GM23338 (cell line): ENCODE data around the gene CD4. TPM values are rescaled to one million over a fixed set of nuclear protein-coding genes. Genes with fewer than 3 reads are reported as not detected.

Source experiments
- ATAC-seq: fragments of 200-7000 bp; cut with Tn5 transposase; 3 replicates; pipeline ENCODE4 v1.9.1; 2020
- DNase-seq: peaks from one replicate; pipeline ENCODE4 v3.0.0-alpha.2; 2015; ENCODE audit warnings: low spot score
- H2AFZ ChIP-seq: fragments of 200-600 bp; sonication (generic); 2 replicates; pipeline ENCODE4 v1.8.0; 2016; ENCODE audit warnings: antibody characterized with exemption, mild to moderate bottlenecking, moderate library complexity
- H3F3A ChIP-seq: fragments of 200-600 bp; sonication (generic); replicated peaks from 2 replicates; pipeline ENCODE4 v1.8.0; 2017; ENCODE audit warnings: antibody characterized with exemption, mixed run types, low read depth
- H3K27ac ChIP-seq: fragments of 200-600 bp; sonication (generic); 2 replicates; pipeline ENCODE4 v1.6.1; 2016; ENCODE audit warnings: low read depth
- H3K27me3 ChIP-seq: fragments of 200-600 bp; sonication (generic); 2 replicates; pipeline ENCODE4 v1.8.0; 2016; ENCODE audit warnings: mild to moderate bottlenecking, mixed run types, moderate library complexity; ENCODE audit not compliant: insufficient read depth
- H3K36me3 ChIP-seq: fragments of 200-600 bp; sonication (generic); 2 replicates; pipeline ENCODE4 v1.8.0; 2016; ENCODE audit warnings: mild to moderate bottlenecking; ENCODE audit not compliant: insufficient read depth
- H3K4me1 ChIP-seq: fragments of 200-600 bp; sonication (generic); 2 replicates; pipeline ENCODE4 v1.8.0; 2016; ENCODE audit warnings: mild to moderate bottlenecking, moderate library complexity; ENCODE audit not compliant: insufficient read depth
- H3K4me2 ChIP-seq: fragments of 200-600 bp; sonication (generic); 2 replicates; pipeline ENCODE4 v1.7.1; 2017; ENCODE audit warnings: mixed run types
- H3K4me3 ChIP-seq: fragments of 200-600 bp; sonication (generic); 2 replicates; pipeline ENCODE4 v1.6.1; 2016; ENCODE audit warnings: mixed run types
- H3K79me2 ChIP-seq: fragments of 200-600 bp; sonication (generic); replicated peaks from 2 replicates; pipeline ENCODE4 v1.8.0; 2017; ENCODE audit warnings: mild to moderate bottlenecking; ENCODE audit not compliant: insufficient read depth
- H3K9me2 ChIP-seq: fragments of 200-600 bp; sonication (generic); 2 replicates; pipeline ENCODE4 v1.8.0; 2017; ENCODE audit not compliant: insufficient read depth
- H4K20me1 ChIP-seq: fragments of 200-600 bp; sonication (generic); replicated peaks from 2 replicates; pipeline ENCODE4 v1.8.0; 2017; ENCODE audit warnings: mild to moderate bottlenecking; ENCODE audit not compliant: insufficient read depth
- H3K27ac Mint-ChIP-seq: 2 replicates; pipeline ENCODE4 v1.8.0; 2020; ENCODE audit warnings: inconsistent platforms, mild to moderate bottlenecking, moderate library complexity, mixed read lengths
- H3K27me3 Mint-ChIP-seq: 3 replicates; pipeline ENCODE4 v1.8.0; 2022; ENCODE audit warnings: low read depth, mild to moderate bottlenecking, moderate library complexity, mixed read lengths, inconsistent platforms; ENCODE audit not compliant: insufficient read depth, poor library complexity
- H3K36me3 Mint-ChIP-seq: 3 replicates; pipeline ENCODE4 v1.8.0; 2021; ENCODE audit warnings: low read depth, mild to moderate bottlenecking, inconsistent platforms, moderate library complexity, mixed read lengths
- H3K4me1 Mint-ChIP-seq: 3 replicates; pipeline ENCODE4 v1.8.0; 2020; ENCODE audit warnings: mild to moderate bottlenecking, inconsistent platforms, mixed read lengths
- H3K4me3 Mint-ChIP-seq: 3 replicates; pipeline ENCODE4 v1.8.0; 2021; ENCODE audit warnings: moderate library complexity, mild to moderate bottlenecking, inconsistent platforms, mixed read lengths
- H3K9me3 Mint-ChIP-seq: 3 replicates; pipeline ENCODE4 v1.8.0; 2020; ENCODE audit warnings: moderate library complexity, mild to moderate bottlenecking, inconsistent platforms, mixed read lengths
- CREB1 ChIP-seq: fragments of 250-450 bp; sonication (Bioruptor Pico); IDR thresholded peaks from 2 replicates; pipeline ENCODE4 v1.5.0; 2020; ENCODE audit warnings: low read depth, mild to moderate bottlenecking, moderate library complexity
- CTCF ChIP-seq, 2 experiments: fragments of 200-600 bp in 1 of 2; sonication (generic) in 1 of 2; conservative IDR thresholded peaks; 2 replicates each; pipeline versions ENCODE4 v1.5.1 to v1.6.1; 2016 to 2017; ENCODE audit warnings: antibody characterized with exemption in 2 of 2, low read depth in 2 of 2, mild to moderate bottlenecking in 2 of 2, moderate library complexity in 1 of 2
- ETS1 ChIP-seq: IDR thresholded peaks from 2 replicates; pipeline ENCODE4 v1.6.1; 2016; ENCODE audit warnings: antibody characterized with exemption
- EZH2 ChIP-seq: fragments of 200-600 bp; sonication (generic); IDR thresholded peaks from one replicate; pipeline ENCODE4 v1.8.0; 2017; ENCODE audit warnings: antibody characterized with exemption, mild to moderate bottlenecking, low read depth; ENCODE audit not compliant: unreplicated experiment
- EZH2phosphoT487 ChIP-seq: fragments of 200-600 bp; sonication (generic); IDR thresholded peaks from one replicate; pipeline ENCODE4 v1.8.1; 2018; ENCODE audit warnings: antibody characterized with exemption; ENCODE audit not compliant: unreplicated experiment
- JUNB ChIP-seq: IDR thresholded peaks from one replicate; pipeline ENCODE4 v1.6.1; 2016; ENCODE audit warnings: antibody characterized with exemption; ENCODE audit not compliant: unreplicated experiment
- NANOG ChIP-seq: IDR thresholded peaks from 2 replicates; pipeline ENCODE4 v1.6.1; 2016; ENCODE audit warnings: antibody characterized with exemption, borderline replicate concordance
- POLR2AphosphoS5 ChIP-seq: IDR thresholded peaks from 2 replicates; pipeline ENCODE4 v1.6.1; 2016; ENCODE audit warnings: antibody characterized with exemption, low read depth
- REST ChIP-seq: IDR thresholded peaks from one replicate; pipeline ENCODE4 v1.6.1; 2018; ENCODE audit warnings: antibody characterized with exemption; ENCODE audit not compliant: unreplicated experiment
- STAT1 ChIP-seq: IDR thresholded peaks from one replicate; pipeline ENCODE4 v1.6.1; 2016; ENCODE audit warnings: antibody characterized with exemption; ENCODE audit not compliant: unreplicated experiment
- ZNF114 ChIP-seq: fragments of 250-450 bp; sonication (Bioruptor Pico); IDR thresholded peaks from 2 replicates; pipeline ENCODE4 v1.5.0; 2020; ENCODE audit warnings: mild to moderate bottlenecking, moderate library complexity
- ZNF331 ChIP-seq: fragments of 250-450 bp; sonication (Bioruptor Pico); IDR thresholded peaks from 2 replicates; pipeline ENCODE4 v1.5.0; 2020; ENCODE audit warnings: low read depth, mild to moderate bottlenecking, moderate library complexity
- ZNF462 ChIP-seq: fragments of 250-450 bp; sonication (Bioruptor Pico); IDR thresholded peaks from 2 replicates; pipeline ENCODE4 v1.5.0; 2020; ENCODE audit warnings: mild to moderate bottlenecking, moderate library complexity
- polyA plus RNA-seq: library from polyadenylated mRNA; unstranded; fragments of >200 nt; fragmentation: Nextera tagmentation; extraction: Ambion mirVana; gene quantifications from 2 replicates; pipeline ENCODE4 v1.2.1, GENCODE V29; 2016
- total RNA-seq: library from RNA; depleted of rRNA; stranded (reverse); fragments of >200 nt; shearing (Covaris generic); gene quantifications from 2 replicates; pipeline ENCODE4 v1.2.3, GENCODE V29; 2014

Gene CD4
- total and polyA plus RNA-seq, 2 experiments from 2014 or later, result 1.5 to 2.0 TPM

- Mint-ChIP-seq H3K4me3 (no peak overlapping the region), H3K4me1 (peaks cover 14% of the 10 kb centered on the region), H3K27me3 (peaks cover 17% of the 10 kb centered on the region), H3K27ac (no peak overlapping the region), H3K9me3 (no peaks in the 10 kb centered on the region), H3K36me3 (no peaks in the 10 kb centered on the region; the same call in 2 of the 3 replicates)
- Histone ChIP-seq H3F3A (no peaks in the 10 kb centered on the region), H3K79me2 (no peaks in the 10 kb centered on the region), H2AFZ (no peak overlapping the region), H3K4me3 (no peak overlapping the region), H3K9me2 (no peaks in the 10 kb centered on the region), H3K27me3 (no peaks in the 10 kb centered on the region), H3K4me2 (no peak overlapping the region), H3K27ac (no peak overlapping the region), H4K20me1 (no peaks in the 10 kb centered on the region), H3K4me1 (no peaks in the 10 kb centered on the region; the same call in 1 of the 2 replicates), H3K36me3 (no peaks in the 10 kb centered on the region)
- ATAC-seq (no peak), DNase-seq (no peak)
- TF ChIP-seq CREB1 (CRISPR knock-in tag), result no peak
- TF ChIP-seq POLR2AphosphoS5, result no peak
- no peak for TF ChIP-seq EZH2
- TF ChIP-seq ZNF114 (CRISPR knock-in tag), result no peak
- TF ChIP-seq ZNF331 (CRISPR knock-in tag), result no peak
- TF ChIP-seq STAT1, result no peak
- TF ChIP-seq NANOG, result no peak
- TF ChIP-seq REST, result no peak
- no peak for TF ChIP-seq CTCF (conservative IDR thresholded peaks at IDR 0.05; ENCODE audit: low read depth in 2 of 2)
- TF ChIP-seq ETS1, result no peak
- TF ChIP-seq JUNB, result no peak
- TF ChIP-seq EZH2phosphoT487, result no peak
- TF ChIP-seq ZNF462 (CRISPR knock-in tag), result no peak
Measured at GRCh38 chr12:6795088-6795487, 5.8 kb downstream of the CD4 start.
